HTERT RPE-1 (cell line): ENCODE measurements around the gene RGS16.

ENCODE experiments used
- in situ Hi-C: fragments of 300-500 bp; cut with MboI; formaldehyde crosslinking; loops from 4 replicates; pipeline ENCODE4 v1.14.3; 2020; ENCODE audit warnings: low sequenced_read_pairs

Gene RGS16

GRCh38 chr1:182610606-182611194 lies 6.5 kb upstream of the RGS16 start:
- in situ Hi-C loops = no loop called here

GRCh38 chr1:182608845-182609610 lies 4.8 kb upstream of the RGS16 start:
- in situ Hi-C loops = no loop called here

GRCh38 chr1:182608236-182608635 lies 4.0 kb upstream of the RGS16 start:
- in situ Hi-C loops = no loop called here

DNA sequence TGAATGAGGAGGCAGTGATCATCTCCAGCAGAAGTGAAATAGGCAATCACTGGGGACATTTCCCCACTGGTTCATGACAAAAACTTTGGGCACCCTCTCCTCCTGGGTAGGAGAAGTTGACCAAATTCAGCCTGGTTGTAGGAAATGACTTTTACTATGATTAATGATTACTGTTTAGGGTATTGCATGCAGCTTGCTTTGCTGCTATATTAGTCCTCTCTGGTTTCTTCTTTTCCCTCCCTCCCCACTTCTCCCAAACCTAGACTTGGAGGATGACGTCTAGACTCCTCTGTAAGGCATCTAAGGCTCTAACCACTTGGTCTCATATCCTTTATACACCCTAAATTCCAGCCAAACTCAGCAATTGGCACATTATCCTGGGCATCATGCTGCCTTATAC lies 3.4 kb upstream of the RGS16 start:
- in situ Hi-C loops = no loop called here

GRCh38 chr1:182603646-182604174 lies 479 bp downstream of the RGS16 start:
- in situ Hi-C loops = no loop called here

DNA sequence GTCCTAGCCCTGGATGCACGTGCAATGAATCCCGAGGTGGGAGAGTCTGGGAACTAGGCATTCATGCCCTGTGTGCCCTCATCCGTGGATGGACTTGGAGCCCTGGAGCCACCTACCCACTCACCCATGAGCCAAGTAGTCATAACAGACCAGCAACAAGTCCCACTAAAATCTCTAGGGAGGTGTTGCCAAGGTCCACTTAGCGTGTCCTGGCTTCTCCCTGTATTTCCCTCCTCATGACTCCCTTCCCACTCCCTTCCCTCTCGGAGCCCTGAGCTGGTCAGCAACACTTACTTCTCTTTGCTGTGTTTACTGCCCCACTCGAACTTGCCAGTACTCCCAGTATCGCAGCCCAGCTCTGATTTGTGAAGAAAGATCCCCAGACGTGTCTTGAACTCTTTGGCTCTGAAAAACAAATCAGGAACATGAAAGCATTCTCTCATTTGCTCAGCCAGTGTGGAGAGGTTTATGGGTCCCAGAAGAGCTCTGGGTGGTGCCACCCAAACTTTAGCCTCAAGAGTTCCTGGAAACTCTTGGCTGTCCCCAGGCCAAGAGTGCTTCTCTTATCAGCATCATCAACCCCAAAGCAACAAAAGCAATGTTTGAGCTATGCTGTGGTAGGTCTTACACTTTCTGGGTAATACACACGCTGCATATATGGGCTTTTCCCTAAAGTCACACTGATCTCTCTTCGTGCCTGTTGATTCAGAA lies 1.1 kb downstream of the RGS16 start:
- in situ Hi-C loops = no loop called here

GRCh38 chr1:182601913-182602312 lies 2.3 kb downstream of the RGS16 start:
- in situ Hi-C loops = no loop called here

DNA sequence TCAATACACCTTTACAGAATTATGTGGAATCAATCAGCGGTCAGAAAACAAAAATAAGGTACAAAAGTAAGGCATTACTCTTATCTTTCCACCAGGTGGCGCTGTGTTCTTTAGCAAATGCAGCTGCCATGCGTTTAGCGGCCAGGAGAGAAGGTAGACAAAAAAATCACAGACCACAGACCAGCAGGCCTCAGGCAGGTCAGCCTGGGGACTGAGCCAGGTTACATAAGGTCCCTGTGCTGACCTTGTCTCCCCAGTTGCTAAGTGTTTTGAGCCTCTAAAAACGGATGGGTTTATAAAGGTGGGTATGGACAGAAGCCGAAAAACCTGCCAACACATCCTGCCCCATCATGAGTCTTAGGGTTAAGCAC lies 2.8 kb downstream of the RGS16 start:
- in situ Hi-C loops = no loop called here

- in situ Hi-C loops = no loop called here
Measured at GRCh38 chr1:182600745-182601415, 3.3 kb downstream of the RGS16 start.

GRCh38 chr1:182600036-182600713 lies 4.0 kb downstream of the RGS16 start:
- in situ Hi-C loops = no loop called here

DNA sequence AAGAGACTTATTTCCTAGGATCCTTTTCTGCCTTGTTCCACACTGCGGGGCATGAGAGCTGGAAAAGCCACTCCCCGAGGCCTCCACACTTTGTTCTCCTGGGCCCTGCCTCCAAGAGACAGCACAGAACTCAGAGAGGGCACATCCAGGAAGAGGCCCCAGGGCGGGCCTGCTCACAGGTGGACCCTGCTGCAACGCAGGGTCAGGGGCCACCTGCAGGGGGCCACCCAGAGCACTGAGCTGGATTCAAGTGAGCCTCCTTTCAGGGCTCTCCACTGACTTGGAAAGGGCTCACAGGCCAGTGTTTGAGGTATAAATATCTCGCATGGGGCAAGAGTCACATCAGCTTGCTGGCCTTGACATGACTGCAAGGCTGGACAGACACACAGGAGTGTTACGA lies 4.8 kb downstream of the RGS16 start:
- in situ Hi-C loops = no loop called here

DNA sequence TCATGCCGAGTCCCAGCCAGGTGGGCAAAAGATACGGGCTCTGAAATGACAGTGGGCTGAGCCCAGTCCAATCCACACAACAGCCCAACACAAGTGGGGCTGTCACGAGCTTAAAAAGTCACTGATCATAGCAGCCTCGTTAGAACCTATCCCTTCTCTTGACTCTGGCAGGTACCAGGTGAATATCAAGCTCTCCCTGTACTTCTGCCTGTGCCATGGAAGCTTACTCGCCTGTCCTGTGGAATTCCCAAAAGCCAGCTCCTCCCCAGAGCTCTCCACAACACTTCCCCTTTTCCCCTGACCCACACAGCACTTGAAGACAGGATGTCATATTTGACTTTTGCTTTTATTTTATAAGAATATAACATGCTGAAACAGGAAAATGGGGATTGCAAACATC lies 5.9 kb downstream of the RGS16 start:
- in situ Hi-C loops = no loop called here

- in situ Hi-C loops = no loop called here
Measured at GRCh38 chr1:182596934-182597333, 7.3 kb downstream of the RGS16 start.

DNA sequence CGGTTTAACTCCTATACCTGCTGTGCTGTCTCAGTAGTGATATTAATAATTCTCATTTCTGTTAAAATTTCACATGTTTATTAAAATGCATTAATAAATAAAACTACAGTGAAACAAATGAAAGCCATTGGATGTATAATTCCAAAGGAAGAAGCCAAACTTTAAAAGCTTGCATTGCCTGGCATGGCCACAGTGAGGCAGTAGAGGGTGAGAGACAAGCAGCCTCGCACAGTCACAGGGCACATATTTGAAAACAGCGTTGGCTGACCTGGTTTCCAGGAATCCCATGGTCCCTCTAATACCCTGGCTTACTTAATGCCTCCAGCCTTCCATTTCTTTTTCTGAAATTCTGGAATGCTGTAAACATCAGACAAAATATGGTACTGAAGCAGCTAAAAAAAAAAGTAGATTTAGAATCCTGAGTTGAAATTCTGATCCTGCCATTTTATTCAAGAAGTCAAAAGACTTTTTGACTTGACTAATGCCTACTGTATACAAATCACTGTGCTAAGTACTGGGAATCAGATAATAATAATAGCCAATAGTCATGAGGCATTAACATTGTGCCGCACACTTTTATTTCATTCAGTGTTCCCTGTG lies 8.4 kb downstream of the RGS16 start:
- in situ Hi-C loops = no loop called here

DNA sequence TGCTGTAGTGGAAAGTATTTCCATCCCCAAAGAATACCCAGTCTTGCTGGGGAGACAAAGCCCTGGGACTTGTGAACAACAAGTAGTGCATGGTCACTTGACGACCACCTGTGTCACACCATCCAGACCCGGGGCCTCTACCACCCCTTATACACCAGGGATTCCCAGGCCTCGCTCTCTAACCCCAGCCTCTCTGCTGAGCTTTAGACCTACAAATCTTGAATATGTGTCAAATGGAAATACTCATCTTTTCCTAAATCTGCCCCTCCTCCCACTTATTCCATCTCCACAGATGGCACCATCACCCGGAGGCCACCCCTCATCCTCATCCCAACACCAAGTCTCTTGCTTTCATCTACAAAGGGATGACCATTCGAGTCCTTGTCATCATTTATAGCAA lies 14.3 kb downstream of the RGS16 start:
- in situ Hi-C loops = no loop called here

DNA sequence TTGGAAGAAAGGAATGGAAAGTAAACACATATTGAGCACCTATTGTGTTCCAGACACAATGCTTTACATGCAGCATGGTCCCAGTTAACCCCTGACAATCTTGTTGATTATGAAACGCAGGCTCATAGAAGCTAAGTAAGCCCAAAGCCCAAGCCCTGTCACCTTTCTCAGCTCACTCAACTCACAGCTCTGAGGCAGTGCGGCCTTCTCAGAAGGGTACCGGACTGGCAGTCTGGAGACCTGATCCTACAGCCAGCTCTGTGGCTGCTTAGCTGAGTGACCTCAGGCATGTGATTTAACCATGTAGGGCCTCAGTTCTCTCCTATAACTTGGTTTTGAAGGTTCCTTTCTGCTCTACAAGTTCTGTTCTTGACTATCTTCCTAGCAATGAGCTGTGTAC lies 14.7 kb downstream of the RGS16 start:
- in situ Hi-C loops = no loop called here

DNA sequence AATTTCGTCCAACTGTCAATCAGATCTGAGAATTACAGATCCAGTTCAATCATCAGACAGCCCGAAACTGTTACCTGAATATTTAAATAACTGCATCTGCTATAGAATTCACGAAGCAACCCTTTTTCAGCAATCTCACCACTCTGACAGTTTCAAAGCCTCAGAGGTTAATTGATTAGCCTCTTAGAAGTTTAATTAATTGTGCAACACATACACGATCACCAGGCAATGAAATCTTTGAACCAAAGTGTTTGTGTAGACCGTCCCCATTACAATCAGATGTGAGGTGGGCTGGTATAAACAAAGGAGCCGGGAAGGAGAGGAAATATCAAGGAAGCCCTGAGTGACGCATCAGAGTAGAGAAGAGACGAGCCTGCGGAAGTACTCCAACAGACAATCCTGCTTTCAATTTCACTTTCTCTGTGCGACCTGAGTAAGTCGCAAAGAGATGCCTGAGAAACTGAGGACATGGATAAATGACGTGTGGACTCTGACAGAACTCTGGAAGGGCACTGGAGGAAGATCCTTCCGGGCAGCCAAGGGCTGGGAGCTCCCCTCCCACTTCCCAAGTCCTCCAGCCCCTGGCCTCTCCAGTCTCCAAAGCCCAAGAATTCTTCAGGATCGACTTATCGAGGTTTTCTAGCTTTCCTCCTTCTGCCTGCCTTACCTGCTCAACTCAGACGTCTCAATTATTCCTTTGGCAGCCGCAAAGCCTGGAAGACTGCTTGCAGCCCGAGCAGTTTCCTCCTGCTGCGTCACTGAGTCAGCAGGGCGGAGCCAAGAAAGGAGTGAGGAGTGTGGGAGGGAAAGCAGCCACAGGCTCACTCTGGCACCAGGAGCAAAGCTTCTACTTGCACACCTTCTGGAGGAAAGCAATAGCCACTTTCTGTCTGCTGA lies 15.4 kb downstream of the RGS16 start, which contains the start of gene RNASEL:
TSS of gene RNASEL (minus strand) at position 757 of the 897 bp plus-strand sequence. CDS start 2,450 bp downstream, outside the sequence.
- in situ Hi-C loops = no loop called here

DNA sequence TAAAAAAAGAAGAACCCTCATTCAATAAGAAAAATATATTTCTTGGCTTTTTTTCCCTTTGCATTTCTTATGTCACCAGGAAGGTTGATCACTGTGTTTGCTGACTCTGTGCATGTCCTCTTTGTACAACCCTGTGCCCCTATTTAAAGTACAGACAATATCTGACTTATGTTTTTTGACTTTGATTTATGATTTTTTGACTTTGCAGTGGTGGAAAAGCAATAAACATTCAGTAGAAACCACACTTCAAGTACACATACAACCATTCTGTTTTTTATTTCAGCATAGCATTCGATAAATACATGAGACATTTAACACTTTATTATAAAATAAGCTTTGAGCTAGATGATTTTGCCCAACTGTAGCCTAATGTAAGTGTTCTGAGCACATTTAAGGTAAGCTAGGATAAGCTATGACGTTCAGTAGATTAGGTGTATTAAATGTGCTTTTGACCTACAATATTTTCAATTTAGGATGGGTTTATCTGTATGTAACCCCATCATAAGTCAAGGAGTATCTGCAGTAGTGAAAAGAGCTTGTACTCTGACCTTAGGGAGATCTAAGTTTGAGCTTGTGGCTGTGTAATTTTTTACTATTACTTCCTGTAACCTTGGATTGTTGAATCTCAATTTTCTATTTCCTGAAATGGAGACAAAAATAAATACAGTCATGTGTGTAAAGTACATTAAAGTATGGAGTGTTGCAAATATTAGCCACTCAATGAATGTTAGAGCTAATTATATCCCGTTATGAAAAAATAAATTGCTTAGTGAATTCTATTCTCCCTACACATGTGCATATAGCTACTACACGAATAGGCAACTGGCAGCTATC lies 16.3 kb downstream of the RGS16 start:
- in situ Hi-C loops = no loop called here
